Measurements from ENCODE around the gene TOM1L2.
A peak's percentile ranks its signal among the peaks of the same experiment; 100 is the strongest.
"Not testable (repeated sequence)": the region's sequence is repeated elsewhere in the genome, so short reads cannot be mapped to it uniquely, and the experiment has no call there.

TOM1L2 gene

GRCh38 chr17:17972126-17972951 is at the start of gene TOM1L2, which contains the start of gene DRC3:
Gene TOM1L2 (minus strand): TSS chr17:17972400. CDS start chr17:17972313, 87 bp downstream.
Gene DRC3 (plus strand): TSS chr17:17972862. CDS start chr17:17977599, 4,737 bp downstream.
- DNase-seq = peak; percentile 100

- no peak for DNase-seq
These were observed 49.2 kb upstream of the TOM1L2 start for GRCh38 chr17:18021372-18021771.

GRCh38 chr17:18020971-18021370 is 48.8 kb upstream of the TOM1L2 start:
- no peak for DNase-seq

GRCh38 chr17:18019838-18020154 is 47.6 kb upstream of the TOM1L2 start:
- no peak for DNase-seq

- no peak for DNase-seq
These were observed 46.3 kb upstream of the TOM1L2 start for GRCh38 chr17:18018411-18018921.

GRCh38 chr17:18017958-18018357 is 45.8 kb upstream of the TOM1L2 start:
- DNase-seq = no peak

GRCh38 chr17:18016426-18016825 is 44.2 kb upstream of the TOM1L2 start:
- DNase-seq = no peak

GRCh38 chr17:18015593-18015992 is 43.4 kb upstream of the TOM1L2 start:
- no peak for DNase-seq

- DNase-seq = no peak
These were observed 41.8 kb upstream of the TOM1L2 start for GRCh38 chr17:18014006-18014405.

- no peak for DNase-seq
These were observed 39.1 kb upstream of the TOM1L2 start for GRCh38 chr17:18011286-18011685.

- DNase-seq = no peak
These were observed 37.6 kb upstream of the TOM1L2 start for GRCh38 chr17:18009609-18010420.

GRCh38 chr17:18008496-18009268 is 36.5 kb upstream of the TOM1L2 start:
- DNase-seq = no peak

GRCh38 chr17:18006495-18007239 is 34.5 kb upstream of the TOM1L2 start:
- DNase-seq = no peak

GRCh38 chr17:18005496-18005895 is 33.3 kb upstream of the TOM1L2 start:
- no peak for DNase-seq

GRCh38 chr17:18004884-18005305 is 32.7 kb upstream of the TOM1L2 start:
- no peak for DNase-seq

GRCh38 chr17:18004345-18004744 is 32.1 kb upstream of the TOM1L2 start:
- DNase-seq = no peak

- no peak for DNase-seq
These were observed 30.0 kb upstream of the TOM1L2 start for GRCh38 chr17:18002171-18002570.

- DNase-seq = no peak
These were observed 27.8 kb upstream of the TOM1L2 start for GRCh38 chr17:18000030-18000408.

- DNase-seq = no peak
These were observed 27.3 kb upstream of the TOM1L2 start for GRCh38 chr17:17999364-18000029.

- DNase-seq = no peak
These were observed 26.7 kb upstream of the TOM1L2 start for GRCh38 chr17:17998934-17999333.

- DNase-seq = not testable (repeated sequence)
These were observed 23.7 kb upstream of the TOM1L2 start for GRCh38 chr17:17995887-17996286.

All from stimulated activated CD4-positive, alpha-beta T cell treated with anti-CD3 and anti-CD28 coated beads, Interleukin-4, amount 100 ng/mL, for 1 hour (primary cell).